ENCODE measurements around the gene FOXL2. TPM values are rescaled to one million over a fixed set of nuclear protein-coding genes. Genes with fewer than 3 reads are reported as not detected.

Gene FOXL2
- total and polyA plus RNA-seq, 9 of the 15 experiments (the other 6 are each of a cell fraction or from before 2014, with no cell fraction given) = 0.27 to 22.1 (median 3.2) TPM

DNA sequence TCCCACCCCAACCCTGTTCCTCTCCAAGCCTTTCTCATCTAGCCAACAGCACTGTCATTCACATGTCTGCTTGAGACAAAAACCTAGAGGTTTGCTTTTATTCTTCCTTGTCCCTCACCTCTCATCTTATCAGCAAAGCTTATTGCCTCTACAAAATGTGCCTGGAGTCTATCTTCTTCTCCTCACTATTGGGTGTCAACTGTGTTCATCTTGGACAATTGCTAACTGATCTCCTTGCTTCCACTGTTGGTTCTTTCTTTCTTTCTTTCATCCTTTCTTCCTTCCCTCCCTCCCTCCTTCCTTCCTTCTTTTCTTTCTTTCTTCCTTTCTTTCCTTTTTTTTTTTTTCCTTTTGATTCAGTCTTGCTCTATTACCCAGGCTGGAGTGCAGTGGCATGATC, 48.2 kb downstream of the FOXL2 start (continued):
- no peak for TF ChIP-seq MXD1 (CRISPR knock-in tag; IDR thresholded peaks at IDR 0.05; ENCODE audit: borderline replicate concordance, poor library complexity, severe bottlenecking)
- TF ChIP-seq MITF (IDR thresholded peaks at IDR 0.05) = no peak
- TF ChIP-seq GABPB1 (CRISPR knock-in tag; IDR thresholded peaks at IDR 0.05) = no peak
- TF ChIP-seq TAL1 (IDR thresholded peaks at IDR 0.05) = 0 out of 2 replicates have a peak, but pooled peaks have one; percentile 10
- TF ChIP-seq SMAD2 (IDR thresholded peaks at IDR 0.05; ENCODE audit: low read depth, low read length) = no peak
- TF ChIP-seq ZNF197 (CRISPR knock-in tag; IDR thresholded peaks at IDR 0.05; ENCODE audit: low read depth) = no peak
- TF ChIP-seq, protein P1, sequence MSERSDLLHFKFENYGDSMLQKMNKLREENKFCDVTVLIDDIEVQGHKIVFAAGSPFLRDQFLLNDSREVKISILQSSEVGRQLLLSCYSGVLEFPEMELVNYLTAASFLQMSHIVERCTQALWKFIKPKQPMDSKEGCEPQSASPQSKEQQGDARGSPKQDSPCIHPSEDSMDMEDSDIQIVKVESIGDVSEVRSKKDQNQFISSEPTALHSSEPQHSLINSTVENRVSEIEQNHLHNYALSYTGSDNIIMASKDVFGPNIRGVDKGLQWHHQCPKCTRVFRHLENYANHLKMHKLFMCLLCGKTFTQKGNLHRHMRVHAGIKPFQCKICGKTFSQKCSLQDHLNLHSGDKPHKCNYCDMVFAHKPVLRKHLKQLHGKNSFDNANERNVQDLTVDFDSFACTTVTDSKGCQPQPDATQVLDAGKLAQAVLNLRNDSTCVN (CRISPR knock-in tag; IDR thresholded peaks at IDR 0.05) = peak; percentile 66; the same call in 1 of the 2 replicates
- no peak for TF ChIP-seq E2F6 (IDR thresholded peaks at IDR 0.05; ENCODE audit: borderline replicate concordance in 1 of 2, extremely low read depth in 1 of 2, insufficient read depth in 1 of 2, insufficient read length in 1 of 2, low read depth in 1 of 2, low read length in 1 of 2, poor library complexity in 1 of 2, severe bottlenecking in 1 of 2)
- peak; percentile 45; the same call in 1 of the 2 replicates for TF ChIP-seq NKRF (IDR thresholded peaks at IDR 0.05; ENCODE audit: borderline replicate concordance)
- TF ChIP-seq SMARCB1 (IDR thresholded peaks at IDR 0.05; ENCODE audit: insufficient read length, low read depth) = no peak
- no peak for TF ChIP-seq ZNF785 (CRISPR knock-in tag; IDR thresholded peaks at IDR 0.05)
- TF ChIP-seq STAT5B (CRISPR knock-in tag; IDR thresholded peaks at IDR 0.05) = no peak
- TF ChIP-seq NR2C1 (IDR thresholded peaks at IDR 0.05) = no peak
- no peak for TF ChIP-seq NR2C1 (tag; IDR thresholded peaks at IDR 0.05)
- TF ChIP-seq ZEB2 (IDR thresholded peaks at IDR 0.05) = 0 out of 2 replicates have a peak, but pooled peaks have one; percentile 24
- 0 out of 2 replicates have a peak, but pooled peaks have one; percentile 23 for TF ChIP-seq HDAC2 (IDR thresholded peaks at IDR 0.05)
- no peak for TF ChIP-seq ZNF280B (CRISPR knock-in tag; IDR thresholded peaks at IDR 0.05)
- TF ChIP-seq ZNF551 (CRISPR knock-in tag; IDR thresholded peaks at IDR 0.05) = no peak
- TF ChIP-seq FOXJ3 (CRISPR knock-in tag; IDR thresholded peaks at IDR 0.05) = no peak
